Measurements from ENCODE around the gene TNNT2.

Gene TNNT2

GRCh38 chr1:201357211-201357610, 20.3 kb downstream of the TNNT2 start:
- TF ChIP-seq JUND (IDR thresholded peaks at IDR 0.05; ENCODE audit: low read depth): no peak
- in situ Hi-C loops (cut with HindIII; ENCODE audit: low pct_unique_long_range_greater_than_20kb, low sequenced_read_pairs): no loop called here

GRCh38 chr1:201356701-201357100, 20.8 kb downstream of the TNNT2 start:
- in situ Hi-C loops (cut with HindIII; ENCODE audit: low pct_unique_long_range_greater_than_20kb, low sequenced_read_pairs): no loop called here
- TF ChIP-seq JUND (IDR thresholded peaks at IDR 0.05; ENCODE audit: low read depth): no peak
- DNase-seq (ENCODE audit: low read depth in 1 of 2, low spot score in 1 of 2): no peak

More at GRCh38 chr1:201357211-201357610, 20.3 kb downstream of the TNNT2 start:
- no peak for DNase-seq (ENCODE audit: low read depth in 1 of 2, low spot score in 1 of 2)

GRCh38 chr1:201356236-201356635, 21.2 kb downstream of the TNNT2 start:
- DNase-seq (ENCODE audit: low read depth in 1 of 2, low spot score in 1 of 2): no peak
- TF ChIP-seq JUND (IDR thresholded peaks at IDR 0.05; ENCODE audit: low read depth): no peak
- in situ Hi-C loops (cut with HindIII; ENCODE audit: low pct_unique_long_range_greater_than_20kb, low sequenced_read_pairs): no loop called here

GRCh38 chr1:201355471-201355870, 22.0 kb downstream of the TNNT2 start:
- no peak for TF ChIP-seq JUND (IDR thresholded peaks at IDR 0.05; ENCODE audit: low read depth)
- DNase-seq (ENCODE audit: low read depth in 1 of 2, low spot score in 1 of 2): no peak
- in situ Hi-C loops (cut with HindIII; ENCODE audit: low pct_unique_long_range_greater_than_20kb, low sequenced_read_pairs): no loop called here

- in situ Hi-C loops (cut with HindIII; ENCODE audit: low pct_unique_long_range_greater_than_20kb, low sequenced_read_pairs): no loop called here
- TF ChIP-seq JUND (IDR thresholded peaks at IDR 0.05; ENCODE audit: low read depth): no peak
- DNase-seq (ENCODE audit: low read depth in 1 of 2, low spot score in 1 of 2): no peak
Observed at GRCh38 chr1:201354901-201355295, 22.6 kb downstream of the TNNT2 start.

GRCh38 chr1:201354151-201354900, 23.2 kb downstream of the TNNT2 start:
- TF ChIP-seq JUND (IDR thresholded peaks at IDR 0.05; ENCODE audit: low read depth): no peak
- no peak for DNase-seq (ENCODE audit: low read depth in 1 of 2, low spot score in 1 of 2)
- in situ Hi-C loops (cut with HindIII; ENCODE audit: low pct_unique_long_range_greater_than_20kb, low sequenced_read_pairs): no loop called here

GRCh38 chr1:201353186-201353940, 24.1 kb downstream of the TNNT2 start:
- peak; percentile 52 to 75 for DNase-seq (ENCODE audit: low read depth in 1 of 2, low spot score in 1 of 2)
- TF ChIP-seq JUND (IDR thresholded peaks at IDR 0.05; ENCODE audit: low read depth): no peak
- in situ Hi-C loops (cut with HindIII; ENCODE audit: low pct_unique_long_range_greater_than_20kb, low sequenced_read_pairs): no loop called here

- TF ChIP-seq JUND (IDR thresholded peaks at IDR 0.05; ENCODE audit: low read depth): no peak
- in situ Hi-C loops (cut with HindIII; ENCODE audit: low pct_unique_long_range_greater_than_20kb, low sequenced_read_pairs): no loop called here
- DNase-seq (ENCODE audit: low read depth in 1 of 2, low spot score in 1 of 2): no peak
Observed at GRCh38 chr1:201351617-201352016, 25.9 kb downstream of the TNNT2 start.

GRCh38 chr1:201350884-201351283, 26.6 kb downstream of the TNNT2 start:
- in situ Hi-C loops (cut with HindIII; ENCODE audit: low pct_unique_long_range_greater_than_20kb, low sequenced_read_pairs): no loop called here
- no peak for DNase-seq (ENCODE audit: low read depth in 1 of 2, low spot score in 1 of 2)
- TF ChIP-seq JUND (IDR thresholded peaks at IDR 0.05; ENCODE audit: low read depth): no peak

- TF ChIP-seq JUND (IDR thresholded peaks at IDR 0.05; ENCODE audit: low read depth): no peak
- in situ Hi-C loops (cut with HindIII; ENCODE audit: low pct_unique_long_range_greater_than_20kb, low sequenced_read_pairs): no loop called here
- no peak for DNase-seq (ENCODE audit: low read depth in 1 of 2, low spot score in 1 of 2)
Observed at GRCh38 chr1:201350361-201350725, 27.1 kb downstream of the TNNT2 start.

GRCh38 chr1:201349092-201349491, 28.4 kb downstream of the TNNT2 start:
- DNase-seq (ENCODE audit: low read depth in 1 of 2, low spot score in 1 of 2): no peak
- TF ChIP-seq JUND (IDR thresholded peaks at IDR 0.05; ENCODE audit: low read depth): no peak

GRCh38 chr1:201348211-201348566, 29.3 kb downstream of the TNNT2 start:
- no peak for TF ChIP-seq JUND (IDR thresholded peaks at IDR 0.05; ENCODE audit: low read depth)
- DNase-seq (ENCODE audit: low read depth in 1 of 2, low spot score in 1 of 2): peak; percentile 85 to 86
- in situ Hi-C loops (cut with HindIII; ENCODE audit: low pct_unique_long_range_greater_than_20kb, low sequenced_read_pairs): no loop called here

More at GRCh38 chr1:201349092-201349491, 28.4 kb downstream of the TNNT2 start:
- in situ Hi-C loops (cut with HindIII; ENCODE audit: low pct_unique_long_range_greater_than_20kb, low sequenced_read_pairs): no loop called here

- DNase-seq (ENCODE audit: low read depth in 1 of 2, low spot score in 1 of 2): no peak
- in situ Hi-C loops (cut with HindIII; ENCODE audit: low pct_unique_long_range_greater_than_20kb, low sequenced_read_pairs): no loop called here
- TF ChIP-seq JUND (IDR thresholded peaks at IDR 0.05; ENCODE audit: low read depth): no peak
Observed at GRCh38 chr1:201347498-201348210, 29.8 kb downstream of the TNNT2 start.

Measured in T47D (cell line).